ENCODE measurements around the gene C5orf58. TPM values are rescaled to one million over a fixed set of nuclear protein-coding genes. Genes with fewer than 3 reads are reported as not detected.

Gene C5orf58
- total and polyA plus RNA-seq, 12 donors, result 0.39 to 0.80 TPM; not detected in 10

- H3K4me1 ChIP-seq (replicated peaks in 1 of 2), result peaks cover 8 to 18% of the 10 kb centered on the region in 2 donors
- TF ChIP-seq POLR2A (IDR thresholded peaks at IDR 0.05), result no peak
- TF ChIP-seq, protein P1, sequence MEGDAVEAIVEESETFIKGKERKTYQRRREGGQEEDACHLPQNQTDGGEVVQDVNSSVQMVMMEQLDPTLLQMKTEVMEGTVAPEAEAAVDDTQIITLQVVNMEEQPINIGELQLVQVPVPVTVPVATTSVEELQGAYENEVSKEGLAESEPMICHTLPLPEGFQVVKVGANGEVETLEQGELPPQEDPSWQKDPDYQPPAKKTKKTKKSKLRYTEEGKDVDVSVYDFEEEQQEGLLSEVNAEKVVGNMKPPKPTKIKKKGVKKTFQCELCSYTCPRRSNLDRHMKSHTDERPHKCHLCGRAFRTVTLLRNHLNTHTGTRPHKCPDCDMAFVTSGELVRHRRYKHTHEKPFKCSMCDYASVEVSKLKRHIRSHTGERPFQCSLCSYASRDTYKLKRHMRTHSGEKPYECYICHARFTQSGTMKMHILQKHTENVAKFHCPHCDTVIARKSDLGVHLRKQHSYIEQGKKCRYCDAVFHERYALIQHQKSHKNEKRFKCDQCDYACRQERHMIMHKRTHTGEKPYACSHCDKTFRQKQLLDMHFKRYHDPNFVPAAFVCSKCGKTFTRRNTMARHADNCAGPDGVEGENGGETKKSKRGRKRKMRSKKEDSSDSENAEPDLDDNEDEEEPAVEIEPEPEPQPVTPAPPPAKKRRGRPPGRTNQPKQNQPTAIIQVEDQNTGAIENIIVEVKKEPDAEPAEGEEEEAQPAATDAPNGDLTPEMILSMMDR (IDR thresholded peaks at IDR 0.05), result no peak
- no peaks in the 10 kb centered on the region for H3K9me3 ChIP-seq (replicated peaks in 1 of 3)
- no peak for DNase-seq
- no peaks in the 10 kb centered on the region for H3K27me3 ChIP-seq
- no peak overlapping the region for H3K27ac ChIP-seq
- H3K4me3 ChIP-seq, result no peak overlapping the region
- H3K36me3 ChIP-seq (replicated peaks in 1 of 2), result no peaks in the 10 kb centered on the region
- WGBS, 4 donors, result 48 to 53% (median 51%) methylated on average over 4 of the region's 4 CpGs
- intact Hi-C loops (cut with DNase I), result no loop called here
These were observed 31.1 kb downstream of the C5orf58 start for GRCh38 chr5:170263906-170264305.

GRCh38 chr5:170265522-170265921 lies 32.7 kb downstream of the C5orf58 start:
- peak in 5 of 7 donors; percentile 22 to 72 (median 30) for DNase-seq
- Histone ChIP-seq H3K4me3 (no peak overlapping the region), H3K9me3 (replicated peaks in 1 of 3) (no peaks in the 10 kb centered on the region), H3K36me3 (replicated peaks in 1 of 2) (no peaks in the 10 kb centered on the region), H3K27me3 (no peaks in the 10 kb centered on the region), H3K4me1 (replicated peaks in 1 of 2) (peaks cover 8 to 27% of the 10 kb centered on the region in 2 donors), H3K27ac (peak overlapping the region in 2 of 5 donors; percentile 66 to 74)
- TF ChIP-seq, protein P1 (IDR thresholded peaks at IDR 0.05), result no peak
- 19 to 36% (median 32%) methylated on average over 5 of the region's 5 CpGs for WGBS, 4 donors
- intact Hi-C loops (cut with DNase I), result no loop called here

DNA sequence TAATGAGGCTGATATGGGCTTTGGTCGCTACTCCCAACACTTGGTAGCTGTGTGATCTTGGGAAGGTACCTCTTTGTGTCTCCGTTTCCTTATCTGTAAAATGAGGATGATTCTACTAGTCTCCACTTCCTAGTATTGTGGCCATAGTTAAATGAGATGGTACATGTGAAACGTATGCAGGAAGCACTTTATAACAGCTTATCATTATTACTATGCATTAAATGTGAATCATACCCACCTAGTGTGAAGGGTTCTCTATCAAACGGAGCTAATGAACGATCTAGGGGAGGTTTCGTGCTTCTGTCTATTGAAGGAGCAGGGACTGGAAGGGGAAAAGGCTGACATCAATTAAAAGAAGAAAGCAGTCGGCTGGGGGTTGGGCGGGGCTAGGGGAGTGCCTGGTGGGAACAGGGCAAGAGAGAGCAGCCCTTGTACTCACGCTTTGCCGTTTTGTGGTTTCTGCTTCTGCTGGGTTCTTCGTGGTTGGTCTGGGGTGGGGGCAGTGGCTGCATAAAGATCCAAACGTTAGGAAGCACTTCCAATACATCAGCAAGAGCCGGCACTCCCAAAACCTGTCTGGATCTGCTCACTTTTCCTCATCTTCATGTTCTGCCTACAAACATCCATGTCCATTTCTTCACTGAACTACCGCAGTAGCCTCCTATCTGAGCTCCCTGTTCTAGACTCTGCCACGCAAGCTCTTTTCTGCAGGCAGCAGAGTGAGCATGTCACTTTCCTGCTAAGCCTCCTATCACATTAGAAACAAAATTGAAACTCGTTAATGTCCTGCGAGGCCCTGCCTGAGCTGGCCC lies 34.0 kb downstream of the C5orf58 start:
- no peak overlapping the region for H3K4me3 ChIP-seq
- intact Hi-C loops (cut with DNase I), result no loop called here
- TF ChIP-seq POLR2A (IDR thresholded peaks at IDR 0.05), result no peak
- TF ChIP-seq, protein P1 (IDR thresholded peaks at IDR 0.05), result no peak
- no peaks in the 10 kb centered on the region for H3K27me3 ChIP-seq
- DNase-seq, result no peak
- 41 to 52% (median 45%) methylated on average over 17 of the region's 17 CpGs for WGBS, 4 donors
- H3K36me3 ChIP-seq (replicated peaks in 1 of 2), result no peaks in the 10 kb centered on the region
- H3K9me3 ChIP-seq (replicated peaks in 1 of 3), result no peaks in the 10 kb centered on the region
- H3K4me1 ChIP-seq (replicated peaks in 1 of 2), result peaks cover 8 to 27% of the 10 kb centered on the region in 2 donors
- H3K27ac ChIP-seq, result peak overlapping the region in 2 of 5 donors; percentile 66 to 74

GRCh38 chr5:170267431-170268152 lies 34.8 kb downstream of the C5orf58 start:
- DNase-seq, result peak; percentile 70 to 86 (median 76)
- no peaks in the 10 kb centered on the region for H3K9me3 ChIP-seq (replicated peaks in 1 of 3)
- H3K27ac ChIP-seq, result peak overlapping the region in 3 of 5 donors; percentile 13 to 74 (median 66)
- intact Hi-C loops (cut with DNase I), result loop anchor here in 1 of 2 donors (2.0 kb wide), 1 partner anchor 153 kb away; no protein-coding TSS in a partner anchor
- H3K4me1 ChIP-seq (replicated peaks in 1 of 2), result peaks cover 8 to 31% of the 10 kb centered on the region in 2 donors
- TF ChIP-seq, protein P1 (IDR thresholded peaks at IDR 0.05), result peak; percentile 79 to 88 (median 84)
- no peak for TF ChIP-seq POLR2A (IDR thresholded peaks at IDR 0.05)
- no peaks in the 10 kb centered on the region for H3K27me3 ChIP-seq
- H3K36me3 ChIP-seq (replicated peaks in 1 of 2), result no peaks in the 10 kb centered on the region
- H3K4me3 ChIP-seq, result no peak overlapping the region
- 22 to 27% (median 24%) methylated on average over 16 of the region's 16 CpGs for WGBS, 4 donors

All from adrenal gland (tissue), 12 donors.